AG10803 (cell line): ENCODE results near the gene MEX3C.

Experiments
- DNase-seq: peaks from one replicate; pipeline ENCODE4 v3.0.0; 2010; ENCODE audit warnings: low read depth
- H3K4me3 ChIP-seq: 2 replicates; pipeline ENCODE4 v1.5.1; 2011; ENCODE audit warnings: mild to moderate bottlenecking, low read length, control low read depth
- TF ChIP-seq, protein P1 (sequence below): conservative IDR thresholded peaks from 2 replicates; pipeline ENCODE4 v1.5.1; 2011; ENCODE audit warnings: mild to moderate bottlenecking, low read length, control low read depth, inconsistent platforms

The MEX3C gene

DNA sequence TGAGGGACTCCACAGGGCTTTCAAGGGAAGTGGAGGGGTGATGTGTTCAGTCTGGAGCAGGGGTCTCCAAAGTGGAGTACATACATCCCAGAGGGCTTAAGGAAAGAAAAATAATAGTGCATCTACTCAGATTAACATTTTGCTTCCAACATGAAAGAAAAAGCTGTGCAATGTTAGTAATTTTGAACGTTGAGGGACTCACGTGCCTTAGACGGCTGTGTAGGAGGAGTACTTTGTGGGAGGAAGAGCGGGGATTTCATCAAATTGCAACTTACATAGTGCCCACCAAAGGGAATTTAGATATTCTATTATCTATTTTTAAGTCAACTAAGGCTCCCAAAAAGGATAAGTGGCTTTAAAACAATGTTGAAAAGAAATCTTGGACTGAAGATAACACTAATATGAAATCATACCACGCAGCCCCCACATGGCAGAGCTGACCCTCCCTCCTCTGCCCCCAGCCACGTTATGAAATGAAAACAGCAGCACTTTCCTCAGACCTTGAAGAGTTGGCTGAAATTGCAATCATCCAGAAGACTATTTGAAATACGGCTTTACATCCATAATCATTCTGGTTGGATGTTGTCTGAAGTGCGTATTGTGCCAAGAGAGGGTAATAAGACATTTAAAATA is 42.9 kb downstream of the MEX3C start:
- no peak for DNase-seq
- TF ChIP-seq, protein P1, sequence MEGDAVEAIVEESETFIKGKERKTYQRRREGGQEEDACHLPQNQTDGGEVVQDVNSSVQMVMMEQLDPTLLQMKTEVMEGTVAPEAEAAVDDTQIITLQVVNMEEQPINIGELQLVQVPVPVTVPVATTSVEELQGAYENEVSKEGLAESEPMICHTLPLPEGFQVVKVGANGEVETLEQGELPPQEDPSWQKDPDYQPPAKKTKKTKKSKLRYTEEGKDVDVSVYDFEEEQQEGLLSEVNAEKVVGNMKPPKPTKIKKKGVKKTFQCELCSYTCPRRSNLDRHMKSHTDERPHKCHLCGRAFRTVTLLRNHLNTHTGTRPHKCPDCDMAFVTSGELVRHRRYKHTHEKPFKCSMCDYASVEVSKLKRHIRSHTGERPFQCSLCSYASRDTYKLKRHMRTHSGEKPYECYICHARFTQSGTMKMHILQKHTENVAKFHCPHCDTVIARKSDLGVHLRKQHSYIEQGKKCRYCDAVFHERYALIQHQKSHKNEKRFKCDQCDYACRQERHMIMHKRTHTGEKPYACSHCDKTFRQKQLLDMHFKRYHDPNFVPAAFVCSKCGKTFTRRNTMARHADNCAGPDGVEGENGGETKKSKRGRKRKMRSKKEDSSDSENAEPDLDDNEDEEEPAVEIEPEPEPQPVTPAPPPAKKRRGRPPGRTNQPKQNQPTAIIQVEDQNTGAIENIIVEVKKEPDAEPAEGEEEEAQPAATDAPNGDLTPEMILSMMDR, result no peak

DNA sequence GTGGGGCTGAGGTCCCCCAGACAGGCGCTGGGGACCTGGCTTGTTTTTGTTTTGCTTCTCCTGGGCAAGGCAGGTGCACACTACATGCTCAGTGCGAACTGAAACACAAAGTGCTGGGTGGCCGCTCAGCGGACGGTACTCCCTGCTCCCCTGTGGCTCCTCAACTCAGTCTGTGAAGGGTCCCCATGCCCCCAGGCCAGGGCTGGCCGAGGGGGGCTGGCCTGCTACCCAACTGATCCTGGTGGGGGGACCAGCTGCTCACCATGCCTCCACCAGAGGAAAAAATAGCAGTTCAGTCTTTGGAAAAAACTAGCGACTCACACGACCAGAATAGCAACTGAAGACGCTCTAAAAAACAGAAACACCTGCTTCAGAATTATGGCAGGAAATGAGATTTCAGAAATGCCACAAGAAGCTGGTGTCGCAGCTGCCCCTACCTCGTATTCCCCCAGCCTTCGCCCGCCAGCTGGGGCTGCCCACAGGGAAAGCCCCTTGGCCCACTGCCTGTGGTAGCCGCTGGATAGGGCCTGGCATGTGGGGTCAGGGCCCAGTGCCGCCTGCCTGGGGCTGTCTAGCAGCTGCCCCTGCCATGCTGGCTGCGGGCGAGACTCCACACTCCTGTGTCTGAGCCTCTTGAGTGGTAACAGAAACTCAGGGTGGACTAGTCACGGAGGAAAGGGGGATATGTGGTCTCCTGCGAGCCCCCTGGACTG is 43.7 kb downstream of the MEX3C start:
- H3K4me3 ChIP-seq, result no peak overlapping the region
- DNase-seq, result no peak
- TF ChIP-seq, protein P1, result no peak

More for the DNA sequence above, 42.9 kb downstream of the MEX3C start:
- no peak overlapping the region for H3K4me3 ChIP-seq

DNA sequence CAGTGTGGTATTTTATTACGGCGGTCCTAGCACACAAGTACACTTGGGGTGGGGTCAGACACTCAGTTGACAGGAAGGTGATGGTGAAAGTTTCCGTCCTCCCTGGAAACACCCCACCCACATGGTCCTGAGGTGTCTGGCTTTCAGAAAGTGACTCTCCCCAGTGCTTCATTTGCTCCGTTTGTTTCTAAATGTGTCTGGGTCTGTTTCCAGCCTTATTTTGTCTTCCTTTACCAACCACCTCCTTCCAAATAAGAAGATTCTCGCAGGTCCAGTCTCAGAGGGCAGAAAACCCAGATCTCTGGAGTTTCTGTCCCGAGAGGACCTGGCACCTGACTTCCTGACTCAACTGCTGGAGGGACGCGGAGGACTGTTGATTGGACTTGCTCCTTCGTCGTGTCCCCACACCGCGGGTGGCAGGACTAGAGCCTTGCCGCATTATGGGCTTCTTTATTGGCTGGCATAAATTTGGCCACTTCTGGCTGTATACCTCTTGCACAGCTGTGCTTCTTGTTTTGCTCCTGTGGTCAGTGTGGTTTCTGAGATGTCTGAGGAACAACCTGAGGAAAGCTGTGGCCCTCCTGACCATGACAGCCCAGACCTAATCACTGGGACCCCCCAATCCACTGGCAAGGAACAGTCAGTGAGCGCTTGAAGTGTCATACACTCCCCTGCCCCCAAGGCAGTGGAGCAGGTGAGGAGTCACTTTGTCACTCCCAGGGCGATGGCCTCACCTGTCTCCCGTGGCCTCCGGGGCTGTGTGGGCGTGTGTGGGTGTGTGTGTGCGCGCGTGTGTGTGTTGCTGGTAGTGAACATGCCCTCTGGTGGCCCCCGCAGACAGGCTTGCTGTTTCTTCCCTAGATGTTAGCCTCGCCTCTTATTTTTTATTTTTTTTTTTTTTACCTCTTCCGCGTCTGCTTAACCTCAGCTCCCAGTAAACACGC is 45.6 kb downstream of the MEX3C start:
- no peak for DNase-seq

DNA sequence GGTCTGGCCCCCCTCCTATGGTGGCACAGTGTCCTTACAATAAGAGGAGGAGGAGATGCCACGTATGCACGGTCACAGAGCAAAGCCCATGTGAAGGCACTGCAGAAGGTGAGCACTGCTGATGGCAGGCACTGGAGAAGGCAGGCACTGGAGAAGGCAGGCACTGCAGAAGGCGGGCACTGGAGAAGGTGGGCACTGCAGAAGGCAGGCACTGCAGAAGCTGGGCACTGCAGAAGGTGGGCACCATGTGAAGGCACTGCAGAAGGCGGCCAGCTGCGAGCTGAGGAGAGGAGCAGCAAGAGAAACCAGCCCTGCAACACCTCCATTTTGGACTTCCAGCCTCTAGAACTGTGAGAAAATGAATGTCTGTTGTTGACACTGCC is 46.3 kb downstream of the MEX3C start:
- DNase-seq, result no peak
- TF ChIP-seq, protein P1, result no peak
- no peak overlapping the region for H3K4me3 ChIP-seq

More for the DNA sequence above, 45.6 kb downstream of the MEX3C start:
- no peak overlapping the region for H3K4me3 ChIP-seq
- TF ChIP-seq, protein P1, result no peak

DNA sequence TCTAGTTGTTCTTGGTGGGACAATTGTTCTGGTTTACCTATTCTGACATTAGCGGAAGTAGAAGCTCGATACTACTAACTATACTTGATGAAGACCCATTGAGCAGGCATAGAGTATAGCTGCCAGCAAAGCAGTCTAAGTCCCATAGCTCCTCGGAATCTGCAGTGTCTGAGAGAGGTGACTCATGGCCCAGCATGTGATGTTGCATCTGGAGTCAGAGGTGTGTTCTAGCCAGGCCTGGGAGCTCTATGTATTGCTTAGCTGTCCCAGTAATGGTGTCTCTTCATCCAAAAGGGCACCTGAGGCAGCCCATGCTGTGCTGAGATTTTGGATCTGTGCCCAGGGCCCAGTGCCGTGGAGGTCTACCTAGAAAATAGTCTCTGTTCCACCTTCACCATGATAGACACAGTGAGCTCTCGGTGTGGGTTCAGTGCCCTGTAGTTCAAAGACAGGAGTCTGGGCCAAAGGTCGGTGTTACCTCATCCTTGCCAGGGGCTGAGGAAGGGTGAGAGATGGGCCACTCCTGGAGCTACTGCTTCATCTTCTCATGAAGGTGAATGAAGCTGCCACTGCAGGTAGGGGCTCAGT is 47.3 kb downstream of the MEX3C start:
- TF ChIP-seq, protein P1, result no peak
- H3K4me3 ChIP-seq, result no peak overlapping the region
- DNase-seq, result peak; percentile 22

DNA sequence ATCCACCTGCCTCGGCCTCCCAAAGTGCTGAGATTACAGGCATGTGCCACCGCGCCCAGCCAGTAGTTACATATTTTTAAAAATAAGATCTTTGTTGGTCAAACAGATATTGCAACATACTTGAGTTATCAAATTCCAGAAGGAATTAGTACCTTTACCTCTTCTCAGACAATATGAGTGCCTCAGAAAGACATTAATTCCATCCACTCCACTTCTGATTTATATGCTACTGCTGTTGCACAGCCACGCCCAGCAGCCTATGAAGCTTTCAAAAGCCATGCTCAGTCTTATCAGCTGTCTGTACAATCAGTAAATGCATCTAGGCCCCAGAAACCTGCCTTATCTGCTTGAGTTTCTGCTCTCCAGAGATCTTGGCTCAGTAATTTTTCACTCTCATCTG is 47.8 kb downstream of the MEX3C start:
- no peak overlapping the region for H3K4me3 ChIP-seq
- DNase-seq, result no peak
- TF ChIP-seq, protein P1, result no peak
